H1 (cell line): ENCODE measurements around the gene SCN10A. TPM values are rescaled to one million over a fixed set of nuclear protein-coding genes. Genes with fewer than 3 reads are reported as not detected.

ENCODE experiments used
- ASH2L ChIP-seq: fragments of 200-600, 300-600 bp; sonication (generic); IDR thresholded peaks from one replicate; pipeline ENCODE4 v1.7.1; 2017; ENCODE audit warnings: low read length
- ATF2 ChIP-seq: IDR thresholded peaks from 2 replicates; pipeline ENCODE4 v1.6.1; 2012; ENCODE audit warnings: low read length, inconsistent platforms
- CBX5 ChIP-seq: fragments of 300-800, 300-1000 bp; sonication (generic); IDR thresholded peaks from 2 replicates; pipeline ENCODE4 v1.7.1; 2016; ENCODE audit warnings: antibody characterized with exemption, low read length, low read depth
- CHD1 ChIP-seq: IDR thresholded peaks from 2 replicates; pipeline ENCODE4 v1.6.1; 2012; ENCODE audit warnings: low read depth, low read length, improper control_type of control experiment
- CHD2 ChIP-seq: IDR thresholded peaks from 2 replicates; pipeline ENCODE4 v1.6.1; 2012; ENCODE audit warnings: low read length, improper control_type of control experiment
- CTCF ChIP-seq, 3 experiments: IDR thresholded peaks; 1 replicate in 2 of 3; 2 replicates in 1 of 3; pipeline versions ENCODE4 v1.5.1 to v1.6.1; 2011; ENCODE audit warnings: low read length in 3 of 3, mild to moderate bottlenecking in 3 of 3, inconsistent platforms in 2 of 3, low read depth in 1 of 3, moderate library complexity in 1 of 3; ENCODE audit not compliant: insufficient read depth in 1 of 3; ENCODE audit errors: control extremely low read depth in 1 of 3
- EGR1 ChIP-seq: IDR thresholded peaks from 2 replicates; pipeline ENCODE4 v1.6.1; 2011; ENCODE audit warnings: low read depth, low read length, borderline replicate concordance
- HDAC6 ChIP-seq: IDR thresholded peaks from one replicate; pipeline ENCODE4 v1.7.1; 2012; ENCODE audit warnings: low read depth, mild to moderate bottlenecking, inconsistent platforms, low read length, moderate library complexity
- JUN ChIP-seq: IDR thresholded peaks from 2 replicates; pipeline ENCODE4 v1.6.1; 2011; ENCODE audit warnings: low read depth, mild to moderate bottlenecking, improper control_type of control experiment, low read length
- MAX ChIP-seq: IDR thresholded peaks from 2 replicates; pipeline ENCODE4 v1.6.1; 2012; ENCODE audit warnings: inconsistent platforms
- POLR2AphosphoS5 ChIP-seq: IDR thresholded peaks from 2 replicates; pipeline ENCODE4 v1.6.1; 2011; ENCODE audit warnings: low read depth, low read length
- RNF2 ChIP-seq: fragments of 200-900, 300-1000 bp; sonication (generic); IDR thresholded peaks from 2 replicates; pipeline ENCODE4 v1.7.1; 2016; ENCODE audit warnings: borderline replicate concordance, low read depth, mild to moderate bottlenecking, antibody characterized with exemption, low read length; ENCODE audit not compliant: poor library complexity, severe bottlenecking; ENCODE audit errors: missing control alignments
- SAP30 ChIP-seq: fragments of 300-600 bp; sonication (generic); IDR thresholded peaks from 2 replicates; pipeline ENCODE4 v1.7.1; 2012; ENCODE audit warnings: low read length, moderate library complexity, mild to moderate bottlenecking, inconsistent platforms; ENCODE audit not compliant: insufficient read depth, insufficient replicate concordance
- SIN3A ChIP-seq, 2 experiments: IDR thresholded peaks in 1 of 2; conservative IDR thresholded peaks in 1 of 2; 2 replicates each; pipeline ENCODE4 v1.6.1; 2011 to 2012; ENCODE audit warnings: low read length in 2 of 2, improper control_type of control experiment in 1 of 2, low read depth in 1 of 2, mild to moderate bottlenecking in 1 of 2
- SIRT6 ChIP-seq: IDR thresholded peaks from one replicate; pipeline ENCODE4 v1.7.1; 2012; ENCODE audit warnings: low read length, inconsistent platforms
- SIX5 ChIP-seq: IDR thresholded peaks from 2 replicates; pipeline ENCODE4 v1.6.1; 2011; ENCODE audit warnings: mild to moderate bottlenecking, low read depth, low read length
- TAF1 ChIP-seq: IDR thresholded peaks from 2 replicates; pipeline ENCODE4 v1.6.1; 2011; ENCODE audit warnings: mild to moderate bottlenecking, low read depth, low read length
- TAF7 ChIP-seq: optimal IDR thresholded peaks from 2 replicates; pipeline ENCODE3; 2011; ENCODE audit warnings: low read depth, mild to moderate bottlenecking, inconsistent platforms, low read length, moderate library complexity, borderline replicate concordance
- TBP ChIP-seq: IDR thresholded peaks from 2 replicates; pipeline ENCODE4 v1.6.1; 2011; ENCODE audit warnings: low read depth, low read length, improper control_type of control experiment
- TCF12 ChIP-seq: IDR thresholded peaks from 2 replicates; pipeline ENCODE4 v1.6.1; 2011; ENCODE audit warnings: low read depth, mild to moderate bottlenecking, low read length
- YY1 ChIP-seq: IDR thresholded peaks from 2 replicates; pipeline ENCODE4 v1.6.1; 2011; ENCODE audit warnings: low read depth, mild to moderate bottlenecking, low read length
- ZNF274 ChIP-seq: IDR thresholded peaks from 2 replicates; pipeline ENCODE4 v1.7.0; 2012; ENCODE audit warnings: low read length, borderline replicate concordance; ENCODE audit errors: extremely low read depth
- polyA plus RNA-seq, 7 experiments: library from polyadenylated mRNA; depleted of rRNA in 3 of 7; stranded (reverse) in 5 of 7; unstranded in 2 of 7; fragments of >200 nt in 5 of 7; fragments of 200-250 nt in 2 of 7; gene quantifications; 1 replicate in 5 of 7; 2 replicates in 1 of 7; 4 replicates in 1 of 7; pipeline versions ENCODE4 v1.2.1 to v1.2.3, GENCODE V29; 2011 to 2013; ENCODE audit warnings: missing spikeins in 2 of 7, mixed read lengths in 2 of 7
- total RNA-seq: library from RNA; stranded (reverse); fragmentation: NEBNext Ultra II Directional; extraction: Animal tissue kit (Norgen Biotek cat#: 25700); gene quantifications from 2 replicates; pipeline ENCODE4 v1.2.1, GENCODE V29; 2021

SCN10A gene
- total and polyA plus RNA-seq, 2 of the 8 experiments (the other 6 are each of a cell fraction or from before 2014, with no cell fraction given): not detected

- TF ChIP-seq CTCF (IDR thresholded peaks at IDR 0.05; ENCODE audit: control extremely low read depth in 1 of 3, insufficient read depth in 1 of 3, low read depth in 1 of 3, low read length in 3 of 3) (peak; percentile 4 to 83 (median 83)), ZNF274 (no peak), SIRT6 (no peak), JUN (no peak), TCF12 (no peak), MAX (0 out of 2 replicates have a peak, but pooled peaks have one; percentile 6), TAF7 (no peak), CBX5 (no peak), ASH2L (no peak), TAF1 (no peak), EGR1 (no peak), RNF2 (no peak), TBP (no peak), HDAC6 (no peak), POLR2AphosphoS5 (no peak), SAP30 (no peak), ATF2 (peak; percentile 64; the same call in 1 of the 2 replicates), CHD1 (no peak), YY1 (no peak), SIN3A (conservative IDR thresholded peaks at IDR 0.05 in 1 of 2, IDR thresholded peaks at IDR 0.05 in 1 of 2; ENCODE audit: low read depth in 1 of 2, low read length in 2 of 2) (no peak), CHD2 (no peak), SIX5 (no peak)
Observed at GRCh38 chr3:38662544-38662943, 153.5 kb downstream of the SCN10A start (continued).
